Mesothelial cell of epicardium (in vitro differentiated cells): Measurements from ENCODE around the gene SETMAR. TPM values are rescaled to one million over a fixed set of nuclear protein-coding genes. Genes with fewer than 3 reads are reported as not detected.

Experiments used
- DNase-seq, 2 experiments: peaks; one replicate each; pipeline ENCODE4 v3.0.0; 2021; ENCODE audit warnings: low spot score in 2 of 2; ENCODE audit not compliant: unreplicated experiment in 2 of 2
- H3K27ac Mint-ChIP-seq: 2 replicates; pipeline ENCODE4 v1.8.0; 2021; ENCODE audit warnings: mixed read lengths
- H3K27me3 Mint-ChIP-seq: 2 replicates; pipeline ENCODE4 v1.8.0; 2021; ENCODE audit warnings: low read depth, mixed read lengths
- H3K36me3 Mint-ChIP-seq: 2 replicates; pipeline ENCODE4 v1.8.0; 2021; ENCODE audit warnings: mixed read lengths
- H3K4me1 Mint-ChIP-seq: 2 replicates; pipeline ENCODE4 v1.8.0; 2021; ENCODE audit warnings: mixed read lengths
- H3K4me3 Mint-ChIP-seq: 2 replicates; pipeline ENCODE4 v1.8.0; 2021; ENCODE audit warnings: mild to moderate bottlenecking, moderate library complexity, mixed read lengths
- H3K9me3 Mint-ChIP-seq: 2 replicates; pipeline ENCODE4 v1.8.0; 2021; ENCODE audit warnings: mixed read lengths
- CTCF ChIP-seq: fragments of 200-600 bp; sonication (generic); IDR thresholded peaks from one replicate; pipeline ENCODE4 v1.5.0; 2021; ENCODE audit warnings: antibody characterized with exemption; ENCODE audit not compliant: unreplicated experiment
- total RNA-seq: library from RNA; stranded (reverse); gene quantifications from 3 replicates; pipeline ENCODE4 v1.2.1, GENCODE V29; 2021

Gene SETMAR
- total RNA-seq, 1 donor from 2014 or later = 32.3 TPM

- Mint-ChIP-seq H3K36me3 (peaks cover 8% of the 10 kb centered on the region), H3K9me3 (peaks cover 9% of the 10 kb centered on the region), H3K27ac (peak overlapping the region; percentile 60), H3K4me3 (no peak overlapping the region), H3K4me1 (peaks cover 8% of the 10 kb centered on the region), H3K27me3 (no peaks in the 10 kb centered on the region)
- DNase-seq = no peak
- TF ChIP-seq CTCF = no peak
Observed at GRCh38 chr3:4340411-4341335, 37.5 kb downstream of the SETMAR start.

- Mint-ChIP-seq H3K36me3 (peaks cover 8% of the 10 kb centered on the region), H3K4me3 (no peak overlapping the region), H3K4me1 (peaks cover 8% of the 10 kb centered on the region), H3K9me3 (peaks cover 15% of the 10 kb centered on the region), H3K27me3 (no peaks in the 10 kb centered on the region), H3K27ac (no peak overlapping the region)
- no peak for DNase-seq
- no peak for TF ChIP-seq CTCF
Observed at GRCh38 chr3:4341336-4341675, 38.1 kb downstream of the SETMAR start.

DNA sequence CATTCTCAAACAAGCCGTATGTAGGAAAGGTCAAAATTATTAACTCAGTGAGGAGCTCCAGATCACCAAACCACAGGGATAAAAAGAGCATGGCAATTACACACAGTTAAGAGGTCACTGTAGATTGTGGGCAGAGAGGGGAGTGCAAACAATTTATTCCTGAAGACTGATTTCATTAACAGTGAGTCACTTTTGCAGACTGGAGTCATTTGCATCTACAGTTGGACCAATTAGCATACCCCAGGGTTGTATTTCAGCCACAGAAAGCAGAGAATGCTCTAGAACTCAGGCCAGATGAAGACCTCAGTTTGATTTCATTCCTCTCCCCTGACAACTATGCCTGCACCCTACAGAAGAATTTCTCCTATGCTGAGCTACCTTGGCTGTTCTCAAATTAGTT is 40.1 kb downstream of the SETMAR start:
- DNase-seq = no peak
- H3K36me3 Mint-ChIP-seq = peaks cover 12% of the 10 kb centered on the region
- no peak overlapping the region for H3K27ac Mint-ChIP-seq

GRCh38 chr3:4350789-4351163 is 47.6 kb downstream of the SETMAR start:
- Mint-ChIP-seq H3K27ac (no peak overlapping the region), H3K9me3 (peaks cover 13% of the 10 kb centered on the region), H3K27me3 (no peaks in the 10 kb centered on the region), H3K36me3 (peaks cover 9% of the 10 kb centered on the region), H3K4me3 (no peak overlapping the region), H3K4me1 (peaks cover 14% of the 10 kb centered on the region)
- DNase-seq = no peak
- peak; percentile 97 for TF ChIP-seq CTCF

More for the DNA sequence above, 40.1 kb downstream of the SETMAR start:
- peaks cover 8% of the 10 kb centered on the region for H3K4me1 Mint-ChIP-seq
- no peaks in the 10 kb centered on the region for H3K27me3 Mint-ChIP-seq
- H3K9me3 Mint-ChIP-seq = peaks cover 19% of the 10 kb centered on the region
- no peak overlapping the region for H3K4me3 Mint-ChIP-seq
- no peak for TF ChIP-seq CTCF

- Mint-ChIP-seq H3K4me3 (peak overlapping the region; percentile 7), H3K4me1 (peaks cover 18% of the 10 kb centered on the region), H3K9me3 (peaks cover 7% of the 10 kb centered on the region), H3K27ac (peak overlapping the region; percentile 71), H3K27me3 (no peaks in the 10 kb centered on the region), H3K36me3 (peaks cover 9% of the 10 kb centered on the region)
- DNase-seq = no peak
- peak; percentile 47 for TF ChIP-seq CTCF
Observed at GRCh38 chr3:4351164-4351855, 48.1 kb downstream of the SETMAR start.
